ENCODE data around the gene SAMD5. TPM values are rescaled to one million over a fixed set of nuclear protein-coding genes. Genes with fewer than 3 reads are reported as not detected.

The SAMD5 gene
- not detected for total RNA-seq

GRCh38 chr6:147508042-147508865, at the start of gene SAMD5:
Gene SAMD5, plus strand, starts transcription at chr6:147508690. Its CDS starts 239 bp downstream, at chr6:147508929.
- no peak within 1 kb of the TSS for H3K27ac Mint-ChIP-seq
- DNase-seq (ENCODE audit: low spot score in 2 of 2) (peak in 1 of 2 donors; percentile 13), ATAC-seq (peak in 1 of 2 donors; percentile 63)
- no peaks in the 10 kb centered on the region for H3K9me3 Mint-ChIP-seq
- H3K36me3 Mint-ChIP-seq, result no peaks in the 10 kb centered on the region

GRCh38 chr6:147459780-147460179, 48.7 kb upstream of the SAMD5 start:
- H3K36me3 Mint-ChIP-seq, result no peaks in the 10 kb centered on the region
- H3K9me3 Mint-ChIP-seq, result no peaks in the 10 kb centered on the region
- no peak overlapping the region for H3K27ac Mint-ChIP-seq
- DNase-seq (ENCODE audit: low spot score in 2 of 2), result no peak
- ATAC-seq, result no peak

GRCh38 chr6:147463651-147464050, 44.8 kb upstream of the SAMD5 start:
- H3K9me3 Mint-ChIP-seq, result peaks cover 0 to 4% of the 10 kb centered on the region in 2 donors
- peaks cover 0 to 9% of the 10 kb centered on the region in 2 donors for H3K36me3 Mint-ChIP-seq
- ATAC-seq, result no peak

GRCh38 chr6:147467428-147467827, 41.1 kb upstream of the SAMD5 start:
- ATAC-seq, result no peak
- no peak for DNase-seq (ENCODE audit: low spot score in 2 of 2)
- Mint-ChIP-seq H3K27ac (no peak overlapping the region), H3K36me3 (peaks cover 0 to 9% of the 10 kb centered on the region in 2 donors), H3K9me3 (peaks cover 0 to 4% of the 10 kb centered on the region in 2 donors)

More at GRCh38 chr6:147463651-147464050, 44.8 kb upstream of the SAMD5 start:
- DNase-seq (ENCODE audit: low spot score in 2 of 2), result no peak
- H3K27ac Mint-ChIP-seq, result no peak overlapping the region

- H3K36me3 Mint-ChIP-seq, result peaks cover 0 to 9% of the 10 kb centered on the region in 2 donors
- H3K9me3 Mint-ChIP-seq, result peaks cover 0 to 4% of the 10 kb centered on the region in 2 donors
- ATAC-seq (no peak), DNase-seq (ENCODE audit: low spot score in 2 of 2) (no peak)
- no peak overlapping the region for H3K27ac Mint-ChIP-seq
These were observed 40.6 kb upstream of the SAMD5 start for GRCh38 chr6:147467886-147468285.

GRCh38 chr6:147468634-147469033, 39.9 kb upstream of the SAMD5 start:
- peaks cover 0 to 15% of the 10 kb centered on the region in 2 donors for H3K36me3 Mint-ChIP-seq

GRCh38 chr6:147479857-147480256, 28.6 kb upstream of the SAMD5 start:
- Mint-ChIP-seq H3K36me3 (no peaks in the 10 kb centered on the region), H3K27ac (no peak overlapping the region)

More at GRCh38 chr6:147468634-147469033, 39.9 kb upstream of the SAMD5 start:
- no peak for ATAC-seq
- DNase-seq (ENCODE audit: low spot score in 2 of 2), result no peak
- peaks cover 0 to 10% of the 10 kb centered on the region in 2 donors for H3K9me3 Mint-ChIP-seq
- H3K27ac Mint-ChIP-seq, result no peak overlapping the region

GRCh38 chr6:147486683-147487082, 21.8 kb upstream of the SAMD5 start:
- no peak overlapping the region for H3K27ac Mint-ChIP-seq
- peaks cover 0 to 4% of the 10 kb centered on the region in 2 donors for H3K9me3 Mint-ChIP-seq
- H3K36me3 Mint-ChIP-seq, result no peaks in the 10 kb centered on the region
- ATAC-seq, result no peak
- no peak for DNase-seq (ENCODE audit: low spot score in 2 of 2)

More at GRCh38 chr6:147479857-147480256, 28.6 kb upstream of the SAMD5 start:
- ATAC-seq (no peak), DNase-seq (ENCODE audit: low spot score in 2 of 2) (no peak)
- peaks cover 0 to 4% of the 10 kb centered on the region in 2 donors for H3K9me3 Mint-ChIP-seq

GRCh38 chr6:147497472-147497871, 11.0 kb upstream of the SAMD5 start:
- H3K9me3 Mint-ChIP-seq, result peaks cover 0 to 4% of the 10 kb centered on the region in 2 donors
- ATAC-seq, result no peak

GRCh38 chr6:147503587-147503986, 4.9 kb upstream of the SAMD5 start:
- no peak for DNase-seq (ENCODE audit: low spot score in 2 of 2)
- H3K27ac Mint-ChIP-seq, result no peak overlapping the region
- no peaks in the 10 kb centered on the region for H3K36me3 Mint-ChIP-seq
- peaks cover 0 to 4% of the 10 kb centered on the region in 2 donors for H3K9me3 Mint-ChIP-seq
- ATAC-seq, result no peak

More at GRCh38 chr6:147497472-147497871, 11.0 kb upstream of the SAMD5 start:
- H3K27ac Mint-ChIP-seq, result no peak overlapping the region
- no peak for DNase-seq (ENCODE audit: low spot score in 2 of 2)
- no peaks in the 10 kb centered on the region for H3K36me3 Mint-ChIP-seq

GRCh38 chr6:147504848-147505247, 3.6 kb upstream of the SAMD5 start:
- Mint-ChIP-seq H3K9me3 (no peaks in the 10 kb centered on the region), H3K36me3 (no peaks in the 10 kb centered on the region), H3K27ac (no peak overlapping the region)
- no peak for ATAC-seq
- no peak for DNase-seq (ENCODE audit: low spot score in 2 of 2)

GRCh38 chr6:147506704-147507114, 1.8 kb upstream of the SAMD5 start:
- ATAC-seq, result peak in 1 of 2 donors; percentile 78
- H3K9me3 Mint-ChIP-seq, result no peaks in the 10 kb centered on the region
- H3K27ac Mint-ChIP-seq, result no peak overlapping the region
- H3K36me3 Mint-ChIP-seq, result no peaks in the 10 kb centered on the region
- peak in 1 of 2 donors; percentile 73 for DNase-seq (ENCODE audit: low spot score in 2 of 2)

- Mint-ChIP-seq H3K27ac (no peak overlapping the region), H3K9me3 (no peaks in the 10 kb centered on the region), H3K36me3 (no peaks in the 10 kb centered on the region)
- DNase-seq (ENCODE audit: low spot score in 2 of 2) (peak in 1 of 2 donors; percentile 9), ATAC-seq (peak in 1 of 2 donors; percentile 19)
These were observed 1.1 kb upstream of the SAMD5 start for GRCh38 chr6:147507162-147508041.

GRCh38 chr6:147508866-147509608, 547 bp downstream of the SAMD5 start:
- no peak for ATAC-seq
- peak in 1 of 2 donors; percentile 11 for DNase-seq (ENCODE audit: low spot score in 2 of 2)
- no peaks in the 10 kb centered on the region for H3K9me3 Mint-ChIP-seq
- H3K36me3 Mint-ChIP-seq, result no peaks in the 10 kb centered on the region
- no peak overlapping the region for H3K27ac Mint-ChIP-seq

GRCh38 chr6:147509891-147510290, 1.4 kb downstream of the SAMD5 start:
- no peak overlapping the region for H3K27ac Mint-ChIP-seq
- H3K36me3 Mint-ChIP-seq, result no peaks in the 10 kb centered on the region
- DNase-seq (ENCODE audit: low spot score in 2 of 2), result no peak
- ATAC-seq, result no peak
- no peaks in the 10 kb centered on the region for H3K9me3 Mint-ChIP-seq

GRCh38 chr6:147510929-147511590, 2.6 kb downstream of the SAMD5 start:
- ATAC-seq (no peak), DNase-seq (ENCODE audit: low spot score in 2 of 2) (no peak)
- peaks cover 0 to 4% of the 10 kb centered on the region in 2 donors for H3K9me3 Mint-ChIP-seq

More at GRCh38 chr6:147510929-147511590, 2.6 kb downstream of the SAMD5 start:
- Mint-ChIP-seq H3K36me3 (no peaks in the 10 kb centered on the region), H3K27ac (no peak overlapping the region)

Data from activated naive CD4-positive, alpha-beta T cell treated with anti-CD3 and anti-CD28 coated beads, Interleukin-2, amount 50 U/mL, for 72 hours (primary cell).